HL-60 (cell line): ENCODE measurements around the gene RASGRP2.

Experiments used
- DNase-seq, 2 experiments: peaks; one replicate each; pipeline ENCODE4 v3.0.0-alpha.2; 2010 to 2020; ENCODE audit warnings: low read depth in 1 of 2, low spot score in 1 of 2
- H3K27ac ChIP-seq: fragments of 250-450 bp; sonication (Bioruptor Pico); replicated peaks from 2 replicates; pipeline ENCODE4 v1.5.1; 2020; ENCODE audit warnings: mild to moderate bottlenecking, moderate library complexity
- H3K27me3 ChIP-seq: fragments of 250-450 bp; sonication (Bioruptor Pico); 2 replicates; pipeline ENCODE4 v1.5.1; 2021; ENCODE audit warnings: mild to moderate bottlenecking, moderate library complexity; ENCODE audit not compliant: insufficient read depth, poor library complexity, severe bottlenecking
- H3K4me3 ChIP-seq: replicated peaks from 2 replicates; pipeline ENCODE4 v1.5.1; 2011; ENCODE audit warnings: mild to moderate bottlenecking, control low read depth, low read length; ENCODE audit not compliant: insufficient read depth
- GABPA ChIP-seq: IDR thresholded peaks from 2 replicates; pipeline ENCODE4 v1.6.1; 2012; ENCODE audit warnings: low read depth
- POLR2AphosphoS5 ChIP-seq: IDR thresholded peaks from 2 replicates; pipeline ENCODE4 v1.6.1; 2012; ENCODE audit warnings: low read depth
- SPI1 ChIP-seq: IDR thresholded peaks from 2 replicates; pipeline ENCODE4 v1.6.1; 2012; ENCODE audit warnings: low read depth, mild to moderate bottlenecking, borderline replicate concordance
- TF ChIP-seq, protein P1 (sequence below): IDR thresholded peaks from one replicate; pipeline ENCODE4 v1.5.1; 2011; ENCODE audit warnings: low read length, control low read depth, inconsistent platforms; ENCODE audit not compliant: insufficient read depth
- TF ChIP-seq, protein P2 (sequence below): IDR thresholded peaks from 2 replicates; pipeline ENCODE4 v1.6.1; 2012; ENCODE audit warnings: low read depth; ENCODE audit not compliant: insufficient replicate concordance

The RASGRP2 gene

DNA sequence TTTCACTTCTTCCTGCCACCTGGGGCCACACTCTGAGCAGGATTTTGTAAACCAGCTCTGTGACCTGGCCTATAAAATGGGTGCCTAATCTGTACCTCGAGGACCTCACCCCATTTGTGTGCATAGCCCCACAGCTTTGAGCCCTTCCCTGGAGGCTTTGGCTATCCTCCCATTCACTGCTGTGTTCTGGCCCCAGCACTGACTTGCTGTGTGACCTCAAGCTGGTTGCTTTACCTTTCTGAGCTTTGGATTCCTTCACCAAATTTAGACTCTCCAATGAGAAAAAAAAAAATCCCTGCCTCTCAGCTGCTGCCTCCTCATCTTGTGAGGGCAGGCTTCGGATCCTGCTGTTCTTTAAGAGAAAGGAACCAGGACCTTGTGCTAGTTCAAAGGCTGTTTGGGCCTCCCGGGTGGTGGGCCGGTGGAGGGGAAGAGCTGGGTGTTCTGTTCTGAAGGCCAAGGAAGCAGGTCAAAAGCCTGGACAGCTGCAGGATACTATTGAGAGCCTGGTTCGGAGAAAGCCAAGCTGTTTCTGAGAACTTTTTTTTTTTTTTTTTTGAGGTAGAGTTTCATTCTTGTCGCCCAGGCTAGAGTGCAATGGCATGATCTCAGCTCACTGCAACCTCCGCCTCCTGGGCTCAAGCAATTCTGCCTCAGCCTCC is 16.9 kb upstream of the RASGRP2 start:
- Histone ChIP-seq H3K27ac (no peak overlapping the region), H3K4me3 (no peak overlapping the region), H3K27me3 (no peaks in the 10 kb centered on the region)
- TF ChIP-seq SPI1 (no peak), POLR2AphosphoS5 (no peak), GABPA (no peak)
- TF ChIP-seq, protein P1, sequence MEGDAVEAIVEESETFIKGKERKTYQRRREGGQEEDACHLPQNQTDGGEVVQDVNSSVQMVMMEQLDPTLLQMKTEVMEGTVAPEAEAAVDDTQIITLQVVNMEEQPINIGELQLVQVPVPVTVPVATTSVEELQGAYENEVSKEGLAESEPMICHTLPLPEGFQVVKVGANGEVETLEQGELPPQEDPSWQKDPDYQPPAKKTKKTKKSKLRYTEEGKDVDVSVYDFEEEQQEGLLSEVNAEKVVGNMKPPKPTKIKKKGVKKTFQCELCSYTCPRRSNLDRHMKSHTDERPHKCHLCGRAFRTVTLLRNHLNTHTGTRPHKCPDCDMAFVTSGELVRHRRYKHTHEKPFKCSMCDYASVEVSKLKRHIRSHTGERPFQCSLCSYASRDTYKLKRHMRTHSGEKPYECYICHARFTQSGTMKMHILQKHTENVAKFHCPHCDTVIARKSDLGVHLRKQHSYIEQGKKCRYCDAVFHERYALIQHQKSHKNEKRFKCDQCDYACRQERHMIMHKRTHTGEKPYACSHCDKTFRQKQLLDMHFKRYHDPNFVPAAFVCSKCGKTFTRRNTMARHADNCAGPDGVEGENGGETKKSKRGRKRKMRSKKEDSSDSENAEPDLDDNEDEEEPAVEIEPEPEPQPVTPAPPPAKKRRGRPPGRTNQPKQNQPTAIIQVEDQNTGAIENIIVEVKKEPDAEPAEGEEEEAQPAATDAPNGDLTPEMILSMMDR = no peak
- TF ChIP-seq, protein P2, sequence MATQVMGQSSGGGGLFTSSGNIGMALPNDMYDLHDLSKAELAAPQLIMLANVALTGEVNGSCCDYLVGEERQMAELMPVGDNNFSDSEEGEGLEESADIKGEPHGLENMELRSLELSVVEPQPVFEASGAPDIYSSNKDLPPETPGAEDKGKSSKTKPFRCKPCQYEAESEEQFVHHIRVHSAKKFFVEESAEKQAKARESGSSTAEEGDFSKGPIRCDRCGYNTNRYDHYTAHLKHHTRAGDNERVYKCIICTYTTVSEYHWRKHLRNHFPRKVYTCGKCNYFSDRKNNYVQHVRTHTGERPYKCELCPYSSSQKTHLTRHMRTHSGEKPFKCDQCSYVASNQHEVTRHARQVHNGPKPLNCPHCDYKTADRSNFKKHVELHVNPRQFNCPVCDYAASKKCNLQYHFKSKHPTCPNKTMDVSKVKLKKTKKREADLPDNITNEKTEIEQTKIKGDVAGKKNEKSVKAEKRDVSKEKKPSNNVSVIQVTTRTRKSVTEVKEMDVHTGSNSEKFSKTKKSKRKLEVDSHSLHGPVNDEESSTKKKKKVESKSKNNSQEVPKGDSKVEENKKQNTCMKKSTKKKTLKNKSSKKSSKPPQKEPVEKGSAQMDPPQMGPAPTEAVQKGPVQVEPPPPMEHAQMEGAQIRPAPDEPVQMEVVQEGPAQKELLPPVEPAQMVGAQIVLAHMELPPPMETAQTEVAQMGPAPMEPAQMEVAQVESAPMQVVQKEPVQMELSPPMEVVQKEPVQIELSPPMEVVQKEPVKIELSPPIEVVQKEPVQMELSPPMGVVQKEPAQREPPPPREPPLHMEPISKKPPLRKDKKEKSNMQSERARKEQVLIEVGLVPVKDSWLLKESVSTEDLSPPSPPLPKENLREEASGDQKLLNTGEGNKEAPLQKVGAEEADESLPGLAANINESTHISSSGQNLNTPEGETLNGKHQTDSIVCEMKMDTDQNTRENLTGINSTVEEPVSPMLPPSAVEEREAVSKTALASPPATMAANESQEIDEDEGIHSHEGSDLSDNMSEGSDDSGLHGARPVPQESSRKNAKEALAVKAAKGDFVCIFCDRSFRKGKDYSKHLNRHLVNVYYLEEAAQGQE = no peak
- DNase-seq = no peak

DNA sequence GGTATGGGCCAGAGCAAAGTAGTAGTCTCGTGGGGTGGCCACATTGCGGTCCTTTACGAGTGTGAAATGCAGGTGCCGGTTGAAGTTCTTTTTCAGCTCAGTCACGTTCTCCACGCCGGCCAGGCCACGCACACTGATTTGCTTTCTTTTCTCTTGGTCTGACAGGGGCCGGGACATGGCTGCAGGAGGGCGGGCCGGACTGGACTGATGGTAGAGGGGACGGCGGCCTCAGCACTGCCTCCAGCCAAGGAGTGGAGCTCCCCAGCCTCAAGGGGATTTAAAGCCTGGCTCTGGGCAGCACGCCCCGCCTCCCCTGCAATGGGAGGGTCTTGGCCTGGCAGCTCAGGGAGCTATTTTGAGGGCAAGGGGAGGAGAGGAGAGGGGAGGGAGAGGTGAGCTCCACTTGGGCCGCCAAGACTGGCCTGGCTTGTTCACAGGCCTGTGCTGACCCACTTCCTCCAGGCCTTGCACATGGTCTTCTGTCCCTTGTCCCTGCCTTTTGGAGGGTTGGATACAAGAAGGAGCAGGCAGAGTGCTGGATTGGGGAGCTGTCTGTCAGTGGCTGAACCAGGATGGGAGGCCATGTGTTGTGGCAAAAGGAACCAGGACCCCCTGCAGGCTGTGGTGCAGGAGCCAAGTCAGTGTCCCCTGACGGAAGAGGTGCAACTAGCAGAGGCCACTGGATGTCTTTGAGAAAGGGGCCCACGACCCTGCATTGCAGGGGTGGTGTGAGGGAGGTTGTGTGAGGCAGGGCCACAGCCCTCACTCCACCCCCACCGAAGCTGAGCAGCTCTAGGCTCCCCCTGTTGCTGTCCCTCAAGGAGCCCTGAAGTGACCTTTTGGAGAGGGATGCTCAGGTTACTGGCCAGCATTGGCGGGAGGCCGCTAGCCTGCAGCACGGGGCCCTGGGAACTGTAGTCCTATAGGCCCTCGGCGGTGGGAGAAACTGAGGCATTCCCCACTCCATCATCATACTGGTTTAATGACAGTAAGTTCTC is 16.1 kb upstream of the RASGRP2 start, which contains the start of gene PYGM:
TSS of gene PYGM (minus strand) at position 253 of the 998 bp plus-strand sequence. CDS start at position 177, 76 bp downstream.
- DNase-seq = no peak
- Histone ChIP-seq H3K27me3 (no peaks in the 10 kb centered on the region), H3K27ac (no peak within 1 kb of the TSS), H3K4me3 (no peak within 1 kb of the TSS)
- TF ChIP-seq SPI1 (no peak), POLR2AphosphoS5 (no peak; the same call in 1 of the 2 replicates), GABPA (no peak)
- TF ChIP-seq, protein P1 = no peak
- TF ChIP-seq, protein P2 = no peak

DNA sequence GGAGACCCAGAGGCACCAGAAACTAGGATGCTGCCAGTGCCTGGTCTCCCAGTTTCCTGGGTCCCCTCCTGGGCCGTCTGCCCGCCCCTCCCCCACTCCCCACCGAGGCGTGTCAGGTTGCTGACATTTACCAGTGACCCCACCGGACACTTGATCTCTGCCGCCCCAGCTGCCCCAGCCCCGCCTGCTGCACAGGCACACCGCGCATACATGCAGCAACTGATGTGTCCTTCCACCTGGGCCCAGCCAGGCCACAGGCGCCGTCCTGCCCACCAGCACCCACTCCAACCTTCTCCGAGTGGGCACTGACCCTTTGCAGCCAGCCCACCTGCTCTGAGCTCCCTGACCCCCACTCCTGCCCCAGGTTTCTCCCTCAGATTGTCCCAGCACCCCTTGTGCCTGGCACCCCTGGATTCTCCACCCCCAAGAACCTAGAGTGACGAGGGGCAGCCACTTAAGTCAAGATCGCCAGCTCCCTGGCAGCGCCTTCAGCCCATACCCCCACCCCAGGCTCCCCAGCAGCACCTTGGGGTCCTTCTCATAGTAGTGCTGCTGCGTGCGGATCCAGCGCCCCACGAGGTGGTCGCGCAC is 15.3 kb upstream of the RASGRP2 start:
- Histone ChIP-seq H3K27ac (no peak overlapping the region), H3K4me3 (no peak overlapping the region), H3K27me3 (no peaks in the 10 kb centered on the region)
- TF ChIP-seq, protein P1 = no peak
- TF ChIP-seq GABPA (no peak), POLR2AphosphoS5 (no peak; the same call in 1 of the 2 replicates), SPI1 (no peak)
- TF ChIP-seq, protein P2 = no peak
- DNase-seq = no peak
